Fibroblast of skin of scalp (primary cell): Measurements from ENCODE around the gene CCN6.

ENCODE experiments used
- DNase-seq: peaks from one replicate; pipeline ENCODE4 v3.0.0-alpha.2; 2013

CCN6 gene

GRCh38 chr6:112117554-112117953, 63.6 kb downstream of the CCN6 start:
- peak; percentile 3 for DNase-seq

GRCh38 chr6:112118034-112118433, 64.1 kb downstream of the CCN6 start:
- no peak for DNase-seq
